CD4-positive, alpha-beta T cell treated with Interferon gamma for 1 hour (primary cell): ENCODE results near the gene LSM4.
"Not testable (repeated sequence)": the region's sequence is repeated elsewhere in the genome, so short reads cannot be mapped to it uniquely, and the experiment has no call there.

Experiments used
- DNase-seq: peaks from one replicate; pipeline ENCODE4 v3.0.0-alpha.2; 2020

LSM4 gene

DNA sequence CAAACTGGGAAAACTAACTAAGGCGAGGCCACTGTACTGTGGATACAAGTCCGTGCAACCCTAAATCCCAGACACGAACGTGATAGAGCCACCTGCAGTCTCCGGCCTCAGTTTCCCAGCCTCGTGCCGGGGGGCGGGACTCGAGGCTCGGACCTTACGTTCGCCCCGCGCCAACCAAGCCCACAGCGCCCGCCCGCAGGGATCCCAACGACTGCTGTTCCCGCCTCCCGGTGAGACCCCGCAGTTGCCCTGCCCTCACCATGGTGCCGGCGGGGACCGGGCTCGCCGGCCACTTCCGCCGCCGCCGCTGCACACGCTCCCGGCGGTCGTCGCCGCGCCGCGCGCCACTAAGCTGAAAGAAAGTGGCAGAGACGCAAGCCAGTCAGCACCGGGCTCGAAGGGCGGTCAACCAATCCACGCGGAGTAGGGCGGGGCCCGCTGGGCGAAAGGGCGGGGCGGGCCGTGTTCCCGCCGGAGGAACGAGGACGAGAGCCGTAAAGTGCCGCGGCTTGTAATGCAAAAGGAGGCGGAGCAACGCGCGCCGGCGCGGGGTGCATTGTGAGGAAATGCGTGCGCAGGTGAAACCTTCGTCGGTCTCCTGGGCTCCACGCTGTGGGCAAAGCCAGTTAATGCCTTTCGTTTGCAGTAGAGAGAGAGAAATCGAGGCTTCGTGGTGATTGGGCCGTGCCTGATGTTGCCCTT lies at the start of gene LSM4:
Gene LSM4 (minus strand): TSS at position 318 of the 702 bp plus-strand sequence. CDS start 56 bp downstream, at position 262.
- DNase-seq: peak; percentile 99

GRCh38 chr19:18368504-18369222 lies 45.8 kb upstream of the LSM4 start:
- no peak for DNase-seq

- no peak for DNase-seq
Observed at GRCh38 chr19:18366021-18366435, 43.2 kb upstream of the LSM4 start.

DNA sequence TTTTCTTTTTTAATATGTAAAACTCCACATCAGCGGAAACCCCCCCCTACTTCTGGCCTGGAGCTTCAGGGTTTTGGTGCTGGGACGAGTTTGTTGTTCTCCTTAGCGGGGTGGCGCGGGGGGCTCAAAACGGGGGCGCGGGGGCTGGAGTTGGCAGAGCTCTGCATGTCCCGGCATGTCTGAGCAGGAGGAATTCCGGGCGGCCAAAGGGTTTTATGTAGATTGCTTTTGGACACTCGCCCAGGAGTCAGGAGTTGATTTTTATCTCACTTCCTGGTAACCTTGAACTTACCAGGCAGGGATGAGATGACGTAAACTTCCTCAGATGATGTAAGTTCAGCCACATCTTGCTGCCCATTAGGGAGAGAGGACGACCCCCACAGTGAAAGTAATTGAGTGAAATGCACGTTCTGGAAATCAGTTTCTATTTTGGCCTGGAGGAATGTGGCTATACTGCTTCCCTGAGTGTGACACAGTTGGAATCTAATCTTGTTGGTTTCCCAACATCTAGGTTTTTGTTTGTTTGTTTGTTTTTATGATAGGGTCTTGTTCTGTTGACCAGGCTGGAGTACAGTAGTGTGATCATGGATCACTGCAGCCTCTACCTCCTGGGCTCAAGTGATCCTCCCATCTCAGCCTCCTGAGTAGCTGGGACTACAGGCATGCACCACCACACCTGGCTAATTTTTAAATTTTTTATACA lies 42.1 kb upstream of the LSM4 start:
- DNase-seq: no peak

- not testable (repeated sequence) for DNase-seq
Observed at GRCh38 chr19:18364277-18364825, 41.5 kb upstream of the LSM4 start.

- no peak for DNase-seq
Observed at GRCh38 chr19:18363787-18364186, 40.9 kb upstream of the LSM4 start.

GRCh38 chr19:18362934-18363542 lies 40.2 kb upstream of the LSM4 start:
- no peak for DNase-seq

DNA sequence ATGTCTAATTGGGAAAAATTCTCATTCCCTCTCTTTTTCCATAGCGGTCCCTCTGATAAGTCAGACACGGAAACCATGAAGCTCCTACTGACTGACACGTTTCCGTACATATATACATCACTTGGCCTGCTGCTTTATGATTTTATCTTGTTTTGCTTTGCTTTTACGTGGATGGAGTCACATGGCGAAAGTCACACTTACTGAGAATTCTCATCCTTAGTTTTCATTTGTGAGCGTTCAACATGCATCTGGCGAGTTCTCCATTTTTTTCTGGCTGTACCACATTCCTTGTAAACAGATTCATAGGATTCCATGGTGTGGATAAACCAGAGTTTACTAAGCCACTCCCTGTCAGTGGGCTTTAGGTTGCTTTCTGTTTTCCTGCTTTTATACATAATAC lies 38.8 kb upstream of the LSM4 start:
- DNase-seq: no peak

GRCh38 chr19:18357041-18357440 lies 34.2 kb upstream of the LSM4 start:
- DNase-seq: no peak

DNA sequence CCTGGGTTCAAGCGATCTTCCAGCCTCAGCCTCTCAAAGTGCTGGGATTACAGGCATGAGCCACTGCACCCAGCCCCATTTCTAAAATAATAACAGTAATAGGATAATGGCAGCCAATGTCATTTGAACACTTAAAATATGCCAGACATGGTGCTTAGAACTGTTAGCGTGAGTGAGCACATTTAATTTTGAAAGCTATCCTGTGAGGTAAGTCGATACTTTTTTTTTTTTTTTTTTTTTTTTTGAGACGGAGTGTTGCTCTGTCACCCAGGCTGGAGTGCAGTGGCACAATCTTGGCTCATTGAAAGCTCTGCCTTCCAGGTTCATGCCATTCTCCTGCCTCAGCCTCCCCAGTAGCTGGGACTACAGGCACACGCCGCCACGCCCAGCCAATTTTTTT lies 31.9 kb upstream of the LSM4 start:
- DNase-seq: not testable (repeated sequence)

DNA sequence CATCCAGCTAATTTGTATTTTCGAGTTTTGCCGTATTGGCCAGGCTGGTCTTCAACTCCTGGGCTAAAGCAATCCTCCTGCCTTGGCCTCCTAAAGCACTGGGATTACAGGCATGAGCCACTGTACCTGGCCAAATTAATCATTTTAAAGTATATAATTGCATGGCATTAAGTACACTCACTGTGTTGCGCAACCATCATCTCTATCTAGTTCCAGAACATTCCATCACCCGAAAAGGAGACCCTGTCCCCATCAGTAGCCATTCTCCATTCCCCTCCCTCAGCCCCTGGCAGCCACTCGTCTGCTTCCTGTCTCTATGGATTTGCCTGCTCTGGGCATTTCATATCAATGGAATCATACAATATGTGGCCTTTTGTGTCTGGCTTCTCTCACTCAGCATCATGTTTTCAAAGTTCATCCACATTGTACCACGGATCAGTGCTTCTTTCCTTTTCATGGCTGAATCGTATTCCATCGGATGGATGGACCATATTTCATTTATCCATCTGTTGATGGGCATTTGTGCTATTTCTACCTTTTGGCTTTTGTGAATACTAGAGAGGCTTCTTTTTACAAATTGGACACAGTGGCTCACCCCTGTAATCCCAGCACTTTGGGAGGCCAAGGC lies 30.6 kb upstream of the LSM4 start:
- DNase-seq: no peak

DNA sequence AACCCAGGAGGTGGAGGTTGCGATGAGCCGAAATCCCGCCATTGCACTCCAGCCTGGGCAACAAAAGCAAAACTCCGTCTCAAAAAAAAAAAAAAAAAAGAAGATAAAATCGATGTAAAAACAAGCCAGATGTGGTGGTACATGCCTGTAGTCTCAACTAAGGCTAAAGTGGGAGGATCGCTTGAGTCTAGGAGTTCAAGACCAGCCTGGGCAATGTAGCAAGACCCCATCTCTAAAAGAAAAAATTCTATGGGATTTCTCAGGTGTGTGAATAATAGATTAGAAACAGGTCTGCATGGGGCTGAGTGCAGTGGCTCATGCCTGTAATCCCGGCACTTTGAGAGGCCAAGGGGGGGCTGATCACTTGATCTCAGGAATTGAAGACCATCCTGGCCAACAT lies 28.7 kb upstream of the LSM4 start:
- no peak for DNase-seq

DNA sequence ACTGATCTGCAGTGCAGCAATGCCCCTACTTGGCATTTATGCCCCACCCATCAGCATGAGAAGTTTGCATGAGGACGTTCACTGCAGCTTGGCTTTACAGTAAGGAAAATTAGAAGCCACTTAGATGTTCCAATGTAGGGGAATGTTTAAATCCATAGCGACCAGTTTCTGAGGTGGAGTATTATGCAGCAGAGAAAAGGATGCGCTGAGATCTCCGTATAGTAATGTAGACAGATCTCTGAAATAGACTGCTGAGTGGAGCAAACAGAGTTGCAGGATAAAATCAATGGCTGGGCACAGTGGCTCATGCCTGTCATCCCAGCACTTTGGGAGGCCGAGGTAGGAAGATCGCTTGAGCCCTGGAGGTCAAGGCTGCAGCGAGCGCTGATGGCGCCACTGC lies 27.6 kb upstream of the LSM4 start:
- DNase-seq: no peak

- peak; percentile 21 for DNase-seq
Observed at GRCh38 chr19:18349524-18350128, 26.8 kb upstream of the LSM4 start.

DNA sequence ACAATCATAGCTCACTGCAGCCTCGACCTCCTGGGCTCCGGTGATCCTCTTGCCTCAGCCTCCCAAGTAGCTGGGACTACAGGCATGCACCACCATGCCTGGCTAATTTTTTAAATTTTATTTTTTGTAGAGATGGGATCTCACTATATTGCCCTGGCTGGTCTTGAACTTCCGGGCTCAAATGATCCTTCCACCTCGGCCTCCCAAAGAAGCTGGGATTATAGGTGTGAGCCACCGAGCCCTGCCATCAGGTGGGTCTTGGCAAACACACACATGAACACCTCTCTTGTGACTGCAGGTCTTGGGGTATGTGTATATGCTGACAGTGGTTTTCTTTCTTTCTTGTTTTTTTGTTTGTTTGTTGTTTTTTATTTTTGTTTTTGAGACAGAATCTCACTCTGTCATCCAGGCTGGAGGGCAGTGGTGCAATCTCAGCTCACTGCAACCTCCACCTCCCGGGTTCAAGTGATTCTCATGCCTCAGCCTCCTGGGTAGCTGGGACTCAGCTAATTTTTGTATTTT lies 26.0 kb upstream of the LSM4 start:
- not testable (repeated sequence) for DNase-seq

- no peak for DNase-seq
Observed at GRCh38 chr19:18348171-18348570, 25.3 kb upstream of the LSM4 start.

GRCh38 chr19:18346091-18346490 lies 23.2 kb upstream of the LSM4 start:
- DNase-seq: no peak

DNA sequence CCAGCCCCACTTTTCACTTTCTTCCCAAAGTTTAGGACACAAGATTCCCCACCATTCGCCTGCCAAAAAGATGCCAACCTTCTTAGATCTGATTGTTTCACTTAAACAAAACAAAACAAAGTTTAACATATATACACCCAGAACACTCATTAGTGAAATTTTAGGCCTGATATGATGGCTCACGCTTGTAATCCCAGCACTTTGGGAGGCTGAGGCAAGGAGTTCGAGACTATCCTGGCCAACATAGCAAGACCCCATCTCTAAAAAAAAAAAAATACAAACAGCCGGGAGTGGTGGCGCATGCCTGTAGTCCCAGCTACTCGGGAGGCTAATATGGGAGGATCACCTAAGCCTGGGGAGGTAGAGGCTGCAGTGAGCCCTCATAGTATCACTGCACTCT lies 22.4 kb upstream of the LSM4 start:
- no peak for DNase-seq

DNA sequence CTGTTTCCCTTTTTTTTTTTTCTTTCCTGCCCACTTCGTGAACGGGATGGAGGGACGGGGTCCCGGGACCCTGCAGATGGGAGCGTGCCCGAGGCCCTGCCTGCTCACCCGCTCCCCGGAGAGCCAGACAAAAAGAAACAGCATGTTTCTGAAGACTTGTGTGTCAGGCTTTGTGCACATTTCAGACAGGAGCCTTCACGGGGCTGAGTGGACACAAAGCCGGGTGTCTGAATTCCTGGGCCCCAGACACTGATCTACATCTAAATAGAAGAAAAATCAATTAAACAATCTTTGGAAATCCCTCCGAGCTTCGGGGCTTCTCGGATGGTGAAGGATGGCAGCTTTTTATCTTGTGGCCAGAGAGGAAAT lies 21.7 kb upstream of the LSM4 start:
- no peak for DNase-seq

DNA sequence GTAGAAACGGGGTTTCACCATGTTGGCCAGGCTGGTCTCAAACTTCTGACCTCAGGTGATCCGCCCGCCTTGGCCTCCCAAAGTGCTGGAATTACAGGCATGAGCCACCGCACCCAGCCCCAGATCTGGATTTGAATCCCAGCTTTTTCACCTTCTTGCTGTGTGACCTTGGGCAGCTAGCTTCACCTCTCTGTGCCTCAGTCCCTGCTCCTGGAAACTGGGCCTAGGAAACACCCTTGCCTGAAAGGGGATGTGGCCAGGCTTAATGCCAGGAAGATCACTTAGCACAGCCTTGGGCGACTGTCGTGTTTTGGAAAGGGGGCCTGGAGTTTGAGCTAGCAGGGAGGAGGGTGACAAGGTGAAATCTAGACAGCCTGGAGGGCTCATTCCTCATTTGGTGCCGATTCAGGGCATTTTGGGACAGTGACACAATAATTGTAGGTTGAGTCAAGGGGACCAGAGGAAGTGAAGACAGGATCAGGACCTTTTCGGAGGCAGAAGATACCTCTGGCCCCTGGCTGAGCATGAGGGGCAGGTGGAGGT lies 19.3 kb upstream of the LSM4 start:
- no peak for DNase-seq

GRCh38 chr19:18340990-18341868 lies 18.4 kb upstream of the LSM4 start:
- DNase-seq: peak; percentile 68
